GM18505 (cell line): ENCODE data around the gene SUMO3.

Experiments used
- ATAC-seq: cut with Tn5 transposase; IDR thresholded peaks from one replicate; pipeline ENCODE4 v1.9.1; 2021; ENCODE audit not compliant: unreplicated experiment
- POLR2A ChIP-seq: IDR thresholded peaks from 4 replicates; pipeline ENCODE4 v1.6.1; 2011; ENCODE audit warnings: borderline replicate concordance; ENCODE audit not compliant: insufficient read depth, insufficient read length; ENCODE audit errors: extremely low read depth

SUMO3 gene

GRCh38 chr21:44831227-44831860 is 13.5 kb upstream of the SUMO3 start:
- ATAC-seq, result no peak
- no peak for TF ChIP-seq POLR2A

- no peak for TF ChIP-seq POLR2A
These were observed 11.7 kb upstream of the SUMO3 start for GRCh38 chr21:44829507-44830092.

GRCh38 chr21:44828362-44829056 is 10.6 kb upstream of the SUMO3 start:
- ATAC-seq, result no peak
- no peak for TF ChIP-seq POLR2A

More at GRCh38 chr21:44829507-44830092, 11.7 kb upstream of the SUMO3 start:
- no peak for ATAC-seq

GRCh38 chr21:44823179-44823660 is 5.4 kb upstream of the SUMO3 start:
- ATAC-seq, result no peak
- no peak for TF ChIP-seq POLR2A

- no peak for TF ChIP-seq POLR2A
These were observed 4.8 kb upstream of the SUMO3 start for GRCh38 chr21:44822484-44823178.

GRCh38 chr21:44820851-44821250 is 3.0 kb upstream of the SUMO3 start:
- TF ChIP-seq POLR2A, result no peak
- ATAC-seq, result no peak

More at GRCh38 chr21:44822484-44823178, 4.8 kb upstream of the SUMO3 start:
- ATAC-seq, result no peak

- no peak for ATAC-seq
- no peak for TF ChIP-seq POLR2A
These were observed 1.7 kb upstream of the SUMO3 start for GRCh38 chr21:44819283-44820243.

GRCh38 chr21:44818640-44819011 is 764 bp upstream of the SUMO3 start:
- TF ChIP-seq POLR2A, result no peak
- no peak for ATAC-seq

GRCh38 chr21:44817506-44817880 is 369 bp downstream of the SUMO3 start:
- no peak for TF ChIP-seq POLR2A
- peak; percentile 65 for ATAC-seq

- no peak for TF ChIP-seq POLR2A
- ATAC-seq, result no peak
These were observed 929 bp downstream of the SUMO3 start for GRCh38 chr21:44816761-44817505.

- no peak for ATAC-seq
- no peak for TF ChIP-seq POLR2A
These were observed 1.8 kb downstream of the SUMO3 start for GRCh38 chr21:44815852-44816628.
